SK-N-SH (cell line): ENCODE data around the gene FAM131B. TPM values are rescaled to one million over a fixed set of nuclear protein-coding genes. Genes with fewer than 3 reads are reported as not detected.

Source experiments
- CTCF ChIA-PET: fragments of 300-600, 350-600 bp; formaldehyde crosslinking; extraction: SDS; loops from one replicate; lab custom pipeline; 2021; lab: Yijun Ruan, JAX
- POLR2A ChIA-PET: fragments of 350-600 bp; sonication (Branson Sonifier 250); formaldehyde crosslinking; extraction: SDS; loops from one replicate; lab custom pipeline; 2020; ENCODE audit warnings: antibody characterized with exemption, inconsistent platforms; lab: Yijun Ruan, JAX
- DNase-seq: peaks from one replicate; pipeline ENCODE4 v3.0.0; 2012
- H2AFZ ChIP-seq: fragments of 200-600 bp; sonication (generic); 2 replicates; pipeline ENCODE4 v1.8.1; 2016; ENCODE audit warnings: antibody characterized with exemption, mild to moderate bottlenecking, low read depth
- H3F3A ChIP-seq: fragments of 200-600 bp; sonication (generic); replicated peaks from 2 replicates; pipeline ENCODE3; 2016; ENCODE audit warnings: antibody characterized with exemption, mild to moderate bottlenecking; ENCODE audit not compliant: insufficient read depth
- H3K27ac ChIP-seq, 2 experiments: fragments of 200-500 bp in 1 of 2; fragments of 200-600 bp in 1 of 2; sonication (Bioruptor generic) in 1 of 2; sonication (generic), shearing (Covaris generic) in 1 of 2; 2 replicates each; pipeline versions ENCODE4 v1.5.1 to v1.6.1; 2014 to 2016; ENCODE audit warnings: low read depth in 2 of 2, inconsistent platforms in 1 of 2, low read length in 1 of 2, mild to moderate bottlenecking in 1 of 2, mixed read lengths in 1 of 2
- H3K27me3 ChIP-seq: fragments of 200-600 bp; sonication (generic), shearing (Covaris generic); 2 replicates; pipeline ENCODE4 v1.6.1; 2016; ENCODE audit warnings: mixed run types; ENCODE audit not compliant: insufficient read depth
- H3K36me3 ChIP-seq, 2 experiments: fragments of 200-500 bp in 1 of 2; fragments of 200-600 bp in 1 of 2; sonication (Bioruptor generic) in 1 of 2; sonication (generic) in 1 of 2; replicated peaks in 1 of 2; 2 replicates each; pipeline versions ENCODE3 to v1.5.1; 2014 to 2016; ENCODE audit warnings: low read length in 1 of 2, mild to moderate bottlenecking in 1 of 2; ENCODE audit not compliant: insufficient read depth in 2 of 2, control insufficient read depth in 1 of 2
- H3K4me1 ChIP-seq, 2 experiments: fragments of 200-500 bp in 1 of 2; fragments of 200-600 bp in 1 of 2; sonication (Bioruptor generic) in 1 of 2; sonication (generic), shearing (Covaris generic) in 1 of 2; 2 replicates each; pipeline versions ENCODE4 v1.5.1 to v1.6.1; 2014 to 2016; ENCODE audit warnings: low read depth in 1 of 2, low read length in 1 of 2, mixed run types in 1 of 2; ENCODE audit not compliant: insufficient read depth in 2 of 2, control insufficient read depth in 1 of 2
- H3K4me2 ChIP-seq: fragments of 200-600 bp; sonication (generic), shearing (Covaris generic); 2 replicates; pipeline ENCODE4 v1.6.1; 2017; ENCODE audit warnings: mixed run types
- H3K4me3 ChIP-seq, 2 experiments: fragments of 200-500 bp in 1 of 2; fragments of 200-600 bp in 1 of 2; sonication (Bioruptor generic) in 1 of 2; sonication (generic), shearing (Covaris generic) in 1 of 2; 2 replicates each; pipeline versions ENCODE4 v1.5.1 to v1.8.1; 2014 to 2016; ENCODE audit warnings: low read depth in 2 of 2, inconsistent platforms in 1 of 2, low read length in 1 of 2, mild to moderate bottlenecking in 1 of 2, mixed read lengths in 1 of 2, moderate library complexity in 1 of 2
- H3K79me2 ChIP-seq: fragments of 200-600 bp; sonication (generic); 2 replicates; pipeline ENCODE4 v1.8.1; 2017; ENCODE audit warnings: mild to moderate bottlenecking; ENCODE audit not compliant: insufficient read depth
- H3K9ac ChIP-seq: fragments of 200-600 bp; sonication (generic); 2 replicates; pipeline ENCODE4 v1.6.1; 2017; ENCODE audit warnings: mixed run types
- H3K9me2 ChIP-seq: fragments of 200-600 bp; sonication (generic); 2 replicates; pipeline ENCODE4 v1.6.1; 2017; ENCODE audit warnings: mixed run types
- H3K9me3 ChIP-seq: fragments of 200-600 bp; sonication (generic); 2 replicates; pipeline ENCODE4 v1.6.1; 2017; ENCODE audit warnings: mixed run types, mild to moderate bottlenecking, moderate library complexity
- H4K20me1 ChIP-seq: fragments of 200-600 bp; sonication (generic); 2 replicates; pipeline ENCODE4 v1.6.1; 2017; ENCODE audit warnings: mild to moderate bottlenecking, mixed run types; ENCODE audit not compliant: insufficient read depth
- CHD2 ChIP-seq: fragments of 150-350 bp; IDR thresholded peaks from 2 replicates; pipeline ENCODE4 v1.6.1; 2018; ENCODE audit warnings: low read length; ENCODE audit not compliant: partially characterized antibody
- EP300 ChIP-seq, 2 experiments: IDR thresholded peaks; 2 replicates each; pipeline versions ENCODE4 v1.4.0 to v1.6.1; 2012; ENCODE audit warnings: borderline replicate concordance in 1 of 2, low read depth in 1 of 2, low read length in 1 of 2
- MEF2A ChIP-seq: IDR thresholded peaks from 2 replicates; pipeline ENCODE4 v1.4.0; 2012; ENCODE audit warnings: low read depth, borderline replicate concordance
- NRF1 ChIP-seq: IDR thresholded peaks from 2 replicates; pipeline ENCODE4 v1.6.1; 2012; ENCODE audit warnings: low read depth, mild to moderate bottlenecking, low read length
- RAD21 ChIP-seq: IDR thresholded peaks from 2 replicates; pipeline ENCODE4 v1.6.1; 2012; ENCODE audit warnings: mild to moderate bottlenecking, low read length
- SMC3 ChIP-seq: IDR thresholded peaks from 2 replicates; pipeline ENCODE4 v1.6.1; 2012; ENCODE audit warnings: low read depth, low read length, improper control_type of control experiment
- TCF12 ChIP-seq: IDR thresholded peaks from 2 replicates; pipeline ENCODE4 v1.4.0; 2012
- TEAD4 ChIP-seq: IDR thresholded peaks from 2 replicates; pipeline ENCODE4 v1.4.0; 2012; ENCODE audit warnings: mild to moderate bottlenecking, borderline replicate concordance; ENCODE audit not compliant: insufficient read depth
- USF1 ChIP-seq: IDR thresholded peaks from 2 replicates; pipeline ENCODE4 v1.4.0; 2012; ENCODE audit warnings: low read depth, borderline replicate concordance
- ZBTB33 ChIP-seq: IDR thresholded peaks from 2 replicates; pipeline ENCODE4 v1.4.0; 2012; ENCODE audit warnings: low read depth, borderline replicate concordance
- WGBS: methylation state at CpG from one replicate; pipeline ENCODE4 v1.1.6; 2017; ENCODE audit warnings: low lambda C conversion rate; 5-methylcytosine and 5-hydroxymethylcytosine counted together
- polyA plus RNA-seq, 3 experiments: library from polyadenylated mRNA; depleted of rRNA; stranded (reverse); fragments of >200 nt; gene quantifications; 2 replicates each; pipeline ENCODE4 v1.2.3, GENCODE V29; 2012
- small RNA-seq, 7 experiments: library from RNA; depleted of rRNA; stranded (forward); fragments of <200 nt; gene quantifications; one replicate each; pipeline ENCODE3, GENCODE V24; 2012
- TF ChIP-seq, protein P1 (sequence below): IDR thresholded peaks from 2 replicates; pipeline ENCODE4; 2012
- TF ChIP-seq, protein P2 (sequence below): fragments of 150-350 bp; IDR thresholded peaks from 2 replicates; pipeline ENCODE4 v1.6.1; 2017; ENCODE audit warnings: antibody characterized with exemption, low read length, low read depth, borderline replicate concordance

Gene FAM131B
- polyA plus RNA-seq, 1 of the 3 experiments (the other 2 are of a cell fraction): 43.6 TPM

GRCh38 chr7:143304938-143305337 lies 57.6 kb downstream of the FAM131B start:
- no peak overlapping the region for H3K4me2 ChIP-seq
- no peaks in the 10 kb centered on the region; a peak in 1 of 4 replicates for H3K4me1 ChIP-seq
- no peaks in the 10 kb centered on the region for H3K9me2 ChIP-seq
- H3K36me3 ChIP-seq: peaks cover 79 to 87% of the 10 kb centered on the region in 2 experiments
- no peaks in the 10 kb centered on the region for H3K9me3 ChIP-seq
- CTCF ChIA-PET: interaction anchor here (0.7 to 3.1 kb wide), 14 partner anchors 9 to 103 kb away, joined by 3 to 14 read pairs (median 5); partner anchors contain the start of gene GSTK1
- DNase-seq: no peak
- WGBS: 85% methylated on average over 6 of the region's 6 CpGs
- H3K9ac ChIP-seq: no peak overlapping the region
- H2AFZ ChIP-seq: no peak overlapping the region
- POLR2A ChIA-PET: no interaction called here
- H3K4me3 ChIP-seq: no peak overlapping the region
- TF ChIP-seq RAD21: no peak
- H4K20me1 ChIP-seq: peaks cover 5% of the 10 kb centered on the region; the same call in 1 of the 2 replicates
- peaks cover 6% of the 10 kb centered on the region for H3F3A ChIP-seq
- no peaks in the 10 kb centered on the region for H3K27me3 ChIP-seq
- no peak overlapping the region for H3K27ac ChIP-seq
- no peaks in the 10 kb centered on the region; the same call in 1 of the 2 replicates for H3K79me2 ChIP-seq

GRCh38 chr7:143303733-143304132 lies 58.8 kb downstream of the FAM131B start:
- Histone ChIP-seq H3K9me3 (no peaks in the 10 kb centered on the region), H3K4me2 (no peak overlapping the region), H3K9ac (no peak overlapping the region), H3F3A (peaks cover 6% of the 10 kb centered on the region), H3K27me3 (no peaks in the 10 kb centered on the region), H2AFZ (no peak overlapping the region), H3K27ac (no peak overlapping the region), H3K4me3 (no peak overlapping the region), H3K4me1 (peaks cover 0 to 6% of the 10 kb centered on the region in 2 experiments; a peak in 2 of 4 replicates), H3K79me2 (no peaks in the 10 kb centered on the region; the same call in 1 of the 2 replicates), H3K9me2 (no peaks in the 10 kb centered on the region), H4K20me1 (peaks cover 5% of the 10 kb centered on the region; the same call in 1 of the 2 replicates), H3K36me3 (peaks cover 91 to 92% of the 10 kb centered on the region in 2 experiments)
- CTCF ChIA-PET: interaction anchor here (1.9 to 3.1 kb wide), 2 partner anchors 11 to 63 kb away, joined by 8 to 14 read pairs; no protein-coding TSS in a partner anchor
- no peak for DNase-seq
- POLR2A ChIA-PET: no interaction called here
- 96% methylated on average over 10 of the region's 10 CpGs for WGBS
- TF ChIP-seq NRF1: no peak
- TF ChIP-seq, protein P1, sequence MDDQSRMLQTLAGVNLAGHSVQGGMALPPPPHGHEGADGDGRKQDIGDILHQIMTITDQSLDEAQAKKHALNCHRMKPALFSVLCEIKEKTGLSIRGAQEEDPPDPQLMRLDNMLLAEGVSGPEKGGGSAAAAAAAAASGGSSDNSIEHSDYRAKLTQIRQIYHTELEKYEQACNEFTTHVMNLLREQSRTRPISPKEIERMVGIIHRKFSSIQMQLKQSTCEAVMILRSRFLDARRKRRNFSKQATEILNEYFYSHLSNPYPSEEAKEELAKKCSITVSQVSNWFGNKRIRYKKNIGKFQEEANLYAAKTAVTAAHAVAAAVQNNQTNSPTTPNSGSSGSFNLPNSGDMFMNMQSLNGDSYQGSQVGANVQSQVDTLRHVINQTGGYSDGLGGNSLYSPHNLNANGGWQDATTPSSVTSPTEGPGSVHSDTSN: no peak
- no peak for TF ChIP-seq MEF2A
- TF ChIP-seq, protein P2, sequence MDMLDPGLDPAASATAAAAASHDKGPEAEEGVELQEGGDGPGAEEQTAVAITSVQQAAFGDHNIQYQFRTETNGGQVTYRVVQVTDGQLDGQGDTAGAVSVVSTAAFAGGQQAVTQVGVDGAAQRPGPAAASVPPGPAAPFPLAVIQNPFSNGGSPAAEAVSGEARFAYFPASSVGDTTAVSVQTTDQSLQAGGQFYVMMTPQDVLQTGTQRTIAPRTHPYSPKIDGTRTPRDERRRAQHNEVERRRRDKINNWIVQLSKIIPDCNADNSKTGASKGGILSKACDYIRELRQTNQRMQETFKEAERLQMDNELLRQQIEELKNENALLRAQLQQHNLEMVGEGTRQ: no peak
- TF ChIP-seq RAD21: no peak
- TF ChIP-seq TCF12: no peak
- no peak for TF ChIP-seq SMC3
- no peak for TF ChIP-seq ZBTB33
- TF ChIP-seq USF1: no peak
- no peak for TF ChIP-seq EP300 (IDR thresholded peaks at IDR 0.05; ENCODE audit: borderline replicate concordance in 1 of 2, low read depth in 1 of 2, low read length in 1 of 2)
- TF ChIP-seq TEAD4: no peak
- TF ChIP-seq CHD2: no peak

Small RNAs within 50 kb of the gene (small RNA-seq; reads per million reads assigned to genes)
- gene MIR6892: 0 to 6.0 (median 0.86) reads per million in 7 experiments

Other genes with a start within 250 kb of the FAM131B start
- not detected in 2 replicates for gene PIP, start 230.6 kb downstream of the FAM131B start, polyA plus RNA-seq (2012; rRNA removed)
- gene TAS2R39, start 179.3 kb downstream of the FAM131B start, polyA plus RNA-seq (2012; rRNA removed): not detected in 2 replicates
- not detected in 2 replicates for gene TAS2R40, start 140.7 kb downstream of the FAM131B start, polyA plus RNA-seq (2012; rRNA removed)
- 299 and 354 TPM in 2 replicates for gene GSTK1, start 99.3 kb downstream of the FAM131B start, polyA plus RNA-seq (2012; rRNA removed)
- 0.05 and 0.19 TPM in 2 replicates for gene TMEM139, start 77.8 kb downstream of the FAM131B start, polyA plus RNA-seq (2012; rRNA removed)
- gene CASP2, start 74.4 kb downstream of the FAM131B start, polyA plus RNA-seq (2012; rRNA removed): 19.7 and 22.3 TPM in 2 replicates
- gene CLCN1, start 46.6 kb downstream of the FAM131B start, polyA plus RNA-seq (2012; rRNA removed): 0.10 and 0.12 TPM in 2 replicates
- 124 and 271 TPM in 2 replicates for gene ZYX, start 18.6 kb upstream of the FAM131B start, polyA plus RNA-seq (2012; rRNA removed)
- gene EPHA1, start 46.1 kb upstream of the FAM131B start, polyA plus RNA-seq (2012; rRNA removed): 0.26 and 0.49 TPM in 2 replicates
- 0.10 TPM in 1 of 2 replicates, not detected in the other for gene TAS2R60, start 80.7 kb upstream of the FAM131B start, polyA plus RNA-seq (2012; rRNA removed)
- gene TAS2R41, start 115.2 kb upstream of the FAM131B start, polyA plus RNA-seq (2012; rRNA removed): not detected in 2 replicates
- 0.07 TPM in 1 of 2 replicates, not detected in the other for gene CTAGE15, start 209.1 kb upstream of the FAM131B start, polyA plus RNA-seq (2012; rRNA removed)